Activated T-helper 2 cell treated with anti-CD3 and anti-CD28 coated beads, Interferon-gamma antibody, Interleukin-2, Interleukin-4, amounts not matched to agents 10 μg/mL and 5 μg/mL and 100 μg/mL, durations not matched to agents 14 hours and 24 hours and 36 hours (primary cell): Measurements from ENCODE around the gene GOLGA7B. TPM values are rescaled to one million over a fixed set of nuclear protein-coding genes. Genes with fewer than 3 reads are reported as not detected.

ENCODE experiments used
- DNase-seq: peaks from one replicate; pipeline ENCODE4 v3.0.0; 2021; ENCODE audit warnings: low spot score
- H3K27ac Mint-ChIP-seq: one replicate; pipeline ENCODE4 v1.8.0; 2021; ENCODE audit warnings: mixed read lengths
- H3K27me3 Mint-ChIP-seq: one replicate; pipeline ENCODE4 v1.8.0; 2021; ENCODE audit warnings: low read depth, mixed read lengths
- H3K36me3 Mint-ChIP-seq: one replicate; pipeline ENCODE4 v1.8.0; 2021; ENCODE audit warnings: low read depth, mixed read lengths
- H3K4me1 Mint-ChIP-seq: one replicate; pipeline ENCODE4 v1.8.0; 2021; ENCODE audit warnings: low read depth, mixed read lengths
- H3K4me3 Mint-ChIP-seq: one replicate; pipeline ENCODE4 v1.8.0; 2021; ENCODE audit warnings: low read depth, mild to moderate bottlenecking, moderate library complexity, mixed read lengths
- H3K9me3 Mint-ChIP-seq: one replicate; pipeline ENCODE4 v1.8.0; 2021; ENCODE audit warnings: mixed read lengths
- intact Hi-C: fragments of 100-400 bp; cut with micrococcal nuclease; formaldehyde crosslinking; loops from one replicate; pipeline ENCODE4 v1.15.1; 2023
- total RNA-seq: library from RNA; stranded (reverse); gene quantifications from 2 replicates; pipeline ENCODE4 v1.2.3, GENCODE V29; 2022

GOLGA7B gene
- total RNA-seq, 1 donor from 2014 or later, result 0.62 TPM

- no peaks in the 10 kb centered on the region for H3K27me3 Mint-ChIP-seq
- DNase-seq, result no peak
- no peaks in the 10 kb centered on the region for H3K36me3 Mint-ChIP-seq
- no peak overlapping the region for H3K4me3 Mint-ChIP-seq
- intact Hi-C loops, result no loop called here
- H3K9me3 Mint-ChIP-seq, result no peaks in the 10 kb centered on the region
- H3K27ac Mint-ChIP-seq, result no peak overlapping the region
- H3K4me1 Mint-ChIP-seq, result no peaks in the 10 kb centered on the region
Observed at GRCh38 chr10:97894092-97894491, 44.4 kb downstream of the GOLGA7B start.

- no peaks in the 10 kb centered on the region for H3K9me3 Mint-ChIP-seq
- DNase-seq, result no peak
- no peak overlapping the region for H3K27ac Mint-ChIP-seq
- H3K36me3 Mint-ChIP-seq, result no peaks in the 10 kb centered on the region
- no peaks in the 10 kb centered on the region for H3K4me1 Mint-ChIP-seq
- H3K4me3 Mint-ChIP-seq, result no peak overlapping the region
- intact Hi-C loops, result no loop called here
- H3K27me3 Mint-ChIP-seq, result no peaks in the 10 kb centered on the region
Observed at GRCh38 chr10:97895084-97895483, 45.4 kb downstream of the GOLGA7B start.

GRCh38 chr10:97895915-97896314, 46.3 kb downstream of the GOLGA7B start:
- Mint-ChIP-seq H3K36me3 (no peaks in the 10 kb centered on the region), H3K9me3 (no peaks in the 10 kb centered on the region), H3K4me3 (no peak overlapping the region), H3K27ac (no peak overlapping the region), H3K4me1 (no peaks in the 10 kb centered on the region), H3K27me3 (no peaks in the 10 kb centered on the region)
- intact Hi-C loops, result no loop called here
- no peak for DNase-seq

GRCh38 chr10:97896756-97897358, 47.2 kb downstream of the GOLGA7B start:
- no peak overlapping the region for H3K27ac Mint-ChIP-seq

GRCh38 chr10:97898429-97898828, 48.8 kb downstream of the GOLGA7B start:
- no peaks in the 10 kb centered on the region for H3K4me1 Mint-ChIP-seq
- H3K9me3 Mint-ChIP-seq, result no peaks in the 10 kb centered on the region

More at GRCh38 chr10:97896756-97897358, 47.2 kb downstream of the GOLGA7B start:
- DNase-seq, result no peak
- Mint-ChIP-seq H3K36me3 (no peaks in the 10 kb centered on the region), H3K4me3 (no peak overlapping the region), H3K9me3 (no peaks in the 10 kb centered on the region), H3K27me3 (no peaks in the 10 kb centered on the region), H3K4me1 (no peaks in the 10 kb centered on the region)
- intact Hi-C loops, result no loop called here

GRCh38 chr10:97901381-97901780, 51.7 kb downstream of the GOLGA7B start:
- no peak for DNase-seq
- peaks cover 3% of the 10 kb centered on the region for H3K27me3 Mint-ChIP-seq
- no peaks in the 10 kb centered on the region for H3K36me3 Mint-ChIP-seq
- no peaks in the 10 kb centered on the region for H3K4me1 Mint-ChIP-seq
- H3K4me3 Mint-ChIP-seq, result no peak overlapping the region
- intact Hi-C loops, result no loop called here
- H3K27ac Mint-ChIP-seq, result no peak overlapping the region
- H3K9me3 Mint-ChIP-seq, result no peaks in the 10 kb centered on the region

More at GRCh38 chr10:97898429-97898828, 48.8 kb downstream of the GOLGA7B start:
- no peak overlapping the region for H3K27ac Mint-ChIP-seq
- H3K27me3 Mint-ChIP-seq, result no peaks in the 10 kb centered on the region
- intact Hi-C loops, result no loop called here
- no peak overlapping the region for H3K4me3 Mint-ChIP-seq
- no peaks in the 10 kb centered on the region for H3K36me3 Mint-ChIP-seq
- DNase-seq, result no peak

GRCh38 chr10:97903128-97904017, 53.7 kb downstream of the GOLGA7B start:
- intact Hi-C loops, result no loop called here
- peaks cover 3% of the 10 kb centered on the region for H3K27me3 Mint-ChIP-seq
- H3K36me3 Mint-ChIP-seq, result no peaks in the 10 kb centered on the region
- H3K4me1 Mint-ChIP-seq, result no peaks in the 10 kb centered on the region
- H3K9me3 Mint-ChIP-seq, result no peaks in the 10 kb centered on the region
- no peak overlapping the region for H3K4me3 Mint-ChIP-seq
- no peak for DNase-seq
- no peak overlapping the region for H3K27ac Mint-ChIP-seq

- Mint-ChIP-seq H3K36me3 (no peaks in the 10 kb centered on the region), H3K4me1 (no peaks in the 10 kb centered on the region), H3K27me3 (peaks cover 3% of the 10 kb centered on the region), H3K27ac (no peak overlapping the region), H3K4me3 (no peak overlapping the region), H3K9me3 (no peaks in the 10 kb centered on the region)
- intact Hi-C loops, result no loop called here
- DNase-seq, result no peak
Observed at GRCh38 chr10:97904018-97904381, 54.4 kb downstream of the GOLGA7B start.

GRCh38 chr10:97904576-97904975, 54.9 kb downstream of the GOLGA7B start:
- intact Hi-C loops, result no loop called here
- Mint-ChIP-seq H3K36me3 (no peaks in the 10 kb centered on the region), H3K4me3 (no peak overlapping the region), H3K27me3 (peaks cover 3% of the 10 kb centered on the region), H3K4me1 (no peaks in the 10 kb centered on the region), H3K27ac (no peak overlapping the region), H3K9me3 (no peaks in the 10 kb centered on the region)
- DNase-seq, result no peak

GRCh38 chr10:97905276-97905675, 55.6 kb downstream of the GOLGA7B start:
- Mint-ChIP-seq H3K36me3 (no peaks in the 10 kb centered on the region), H3K27ac (no peak overlapping the region), H3K4me1 (no peaks in the 10 kb centered on the region), H3K9me3 (no peaks in the 10 kb centered on the region), H3K4me3 (no peak overlapping the region), H3K27me3 (peaks cover 3% of the 10 kb centered on the region)
- intact Hi-C loops, result no loop called here
- no peak for DNase-seq

- no peaks in the 10 kb centered on the region for H3K36me3 Mint-ChIP-seq
- H3K27ac Mint-ChIP-seq, result no peak overlapping the region
- DNase-seq, result no peak
- H3K9me3 Mint-ChIP-seq, result no peaks in the 10 kb centered on the region
- peaks cover 4% of the 10 kb centered on the region for H3K27me3 Mint-ChIP-seq
- H3K4me3 Mint-ChIP-seq, result no peak overlapping the region
- no peaks in the 10 kb centered on the region for H3K4me1 Mint-ChIP-seq
- intact Hi-C loops, result no loop called here
Observed at GRCh38 chr10:97907211-97907610, 57.6 kb downstream of the GOLGA7B start.

GRCh38 chr10:97907830-97908229, 58.2 kb downstream of the GOLGA7B start:
- intact Hi-C loops, result no loop called here
- Mint-ChIP-seq H3K4me3 (no peak overlapping the region), H3K9me3 (no peaks in the 10 kb centered on the region), H3K36me3 (no peaks in the 10 kb centered on the region), H3K27me3 (peaks cover 4% of the 10 kb centered on the region), H3K27ac (no peak overlapping the region), H3K4me1 (no peaks in the 10 kb centered on the region)
- DNase-seq, result no peak

- Mint-ChIP-seq H3K27ac (no peak overlapping the region), H3K9me3 (no peaks in the 10 kb centered on the region), H3K4me1 (no peaks in the 10 kb centered on the region), H3K27me3 (peaks cover 1% of the 10 kb centered on the region), H3K4me3 (no peak overlapping the region), H3K36me3 (no peaks in the 10 kb centered on the region)
- DNase-seq, result no peak
- intact Hi-C loops, result loop anchor here (5.0 kb wide), 1 partner anchor 117 kb away; no protein-coding TSS in a partner anchor
Observed at GRCh38 chr10:97910661-97911060, 61.0 kb downstream of the GOLGA7B start.
